IMR-90 (cell line): ENCODE measurements around the gene CLEC17A. TPM values are rescaled to one million over a fixed set of nuclear protein-coding genes. Genes with fewer than 3 reads are reported as not detected.

Source experiments
- ATAC-seq: fragments of 200-7000 bp; cut with Tn5 transposase; 2 replicates; pipeline ENCODE4 v1.9.1; 2020; ENCODE audit warnings: low read depth, mild to moderate bottlenecking, moderate library complexity
- BruUV-seq: library from RNA; stranded (reverse); fragments of 400-500 nt; replicated peaks from 2 replicates; lab custom pipeline; 2021; lab: Mats Ljungman, UMichigan
- CTCF ChIA-PET: fragments of 300-600 bp; formaldehyde crosslinking; extraction: SDS; loops from one replicate; lab custom pipeline; 2021; ENCODE audit warnings: antibody characterized with exemption; lab: Yijun Ruan, JAX
- POLR2A ChIA-PET: fragments of 300-600 bp; sonication (Branson Sonifier 250); formaldehyde crosslinking; loops from one replicate; lab custom pipeline; 2022; ENCODE audit warnings: antibody characterized with exemption; ENCODE audit not compliant: unreplicated experiment; lab: Charles Lee
- DNase-seq: peaks from one replicate; pipeline ENCODE4 v3.0.0; 2013
- H2AFZ ChIP-seq: replicated peaks from 2 replicates; pipeline ENCODE3; 2013; ENCODE audit warnings: low read length, mild to moderate bottlenecking; ENCODE audit not compliant: poor library complexity
- H2AK5ac ChIP-seq: 2 replicates; pipeline ENCODE4 v1.6.1; 2013; ENCODE audit warnings: low read depth, low read length, inconsistent platforms
- H2AK9ac ChIP-seq: replicated peaks from 2 replicates; pipeline ENCODE3; 2013; ENCODE audit warnings: mild to moderate bottlenecking, low read depth, low read length, moderate library complexity; ENCODE audit not compliant: poor library complexity
- H2BK120ac ChIP-seq: 2 replicates; pipeline ENCODE4 v1.6.1; 2013; ENCODE audit warnings: low read depth, low read length, inconsistent platforms
- H2BK15ac ChIP-seq: 3 replicates; pipeline ENCODE4 v1.6.1; 2013; ENCODE audit warnings: low read depth, low read length, inconsistent platforms
- H2BK20ac ChIP-seq: 2 replicates; pipeline ENCODE4 v1.6.1; 2013; ENCODE audit warnings: low read depth, mild to moderate bottlenecking, inconsistent platforms, low read length, moderate library complexity
- H2BK5ac ChIP-seq: 2 replicates; pipeline ENCODE4 v1.6.1; 2013; ENCODE audit warnings: mild to moderate bottlenecking, low read depth, low read length, inconsistent platforms; ENCODE audit not compliant: poor library complexity, severe bottlenecking
- H3K14ac ChIP-seq: replicated peaks from 2 replicates; pipeline ENCODE4 v1.6.1; 2013; ENCODE audit warnings: low read depth, low read length, inconsistent platforms
- H3K18ac ChIP-seq: 2 replicates; pipeline ENCODE4 v1.6.1; 2013; ENCODE audit warnings: low read depth, low read length, control low read depth
- H3K23ac ChIP-seq: 2 replicates; pipeline ENCODE4 v1.6.1; 2013; ENCODE audit warnings: low read depth, low read length, inconsistent platforms
- H3K27ac ChIP-seq: 2 replicates; pipeline ENCODE4 v1.5.1; 2013; ENCODE audit warnings: mild to moderate bottlenecking, control low read depth, low read length; ENCODE audit not compliant: insufficient read depth
- H3K27me3 ChIP-seq: 2 replicates; pipeline ENCODE4 v1.6.1; 2013; ENCODE audit warnings: low read length; ENCODE audit not compliant: control insufficient read depth, insufficient read depth
- H3K36me3 ChIP-seq: 2 replicates; pipeline ENCODE4 v1.6.1; 2013; ENCODE audit warnings: low read length, mixed read lengths; ENCODE audit not compliant: control insufficient read depth, insufficient read depth
- H3K4ac ChIP-seq: 2 replicates; pipeline ENCODE4 v1.6.1; 2013; ENCODE audit warnings: low read depth, low read length, inconsistent platforms
- H3K4me1 ChIP-seq: 2 replicates; pipeline ENCODE4 v1.6.1; 2013; ENCODE audit warnings: low read length, mixed read lengths; ENCODE audit not compliant: control insufficient read depth, insufficient read depth
- H3K4me2 ChIP-seq: 2 replicates; pipeline ENCODE4 v1.6.1; 2013; ENCODE audit warnings: low read depth, mild to moderate bottlenecking, control low read depth, low read length, moderate library complexity
- H3K4me3 ChIP-seq: 2 replicates; pipeline ENCODE4 v1.5.1; 2013; ENCODE audit warnings: low read depth, mild to moderate bottlenecking, control low read depth, low read length, moderate library complexity; ENCODE audit not compliant: insufficient read depth
- H3K56ac ChIP-seq: 2 replicates; pipeline ENCODE4 v1.6.1; 2013; ENCODE audit warnings: low read length, inconsistent platforms; ENCODE audit not compliant: insufficient read depth; ENCODE audit errors: extremely low read depth
- H3K79me1 ChIP-seq, 2 experiments: 2 replicates each; pipeline ENCODE4 v1.6.1; 2013; ENCODE audit warnings: low read length in 2 of 2, inconsistent platforms in 1 of 2, low read depth in 1 of 2
- H3K9ac ChIP-seq: 2 replicates; pipeline ENCODE4 v1.6.1; 2013; ENCODE audit warnings: low read depth, low read length, control low read depth
- H3K9me1 ChIP-seq: 2 replicates; pipeline ENCODE4 v1.6.1; 2013; ENCODE audit warnings: low read length, inconsistent platforms; ENCODE audit not compliant: insufficient read depth
- H3K9me3 ChIP-seq: 2 replicates; pipeline ENCODE4 v1.6.1; 2013; ENCODE audit warnings: low read length; ENCODE audit not compliant: control insufficient read depth, insufficient read depth
- H4K20me1 ChIP-seq: 2 replicates; pipeline ENCODE4 v1.6.1; 2013; ENCODE audit warnings: low read length, inconsistent platforms; ENCODE audit not compliant: insufficient read depth
- H4K5ac ChIP-seq: 2 replicates; pipeline ENCODE4 v1.6.1; 2013; ENCODE audit warnings: mild to moderate bottlenecking, low read depth, low read length, control low read depth
- H4K8ac ChIP-seq, 2 experiments: 2 replicates each; pipeline ENCODE4 v1.6.1; 2013; ENCODE audit warnings: low read depth in 2 of 2, low read length in 2 of 2, control low read depth in 1 of 2, inconsistent platforms in 1 of 2
- H4K91ac ChIP-seq: 2 replicates; pipeline ENCODE4 v1.6.1; 2013; ENCODE audit warnings: low read depth, low read length, inconsistent platforms; ENCODE audit not compliant: insufficient read depth
- FOS ChIP-seq: fragments of 150-350 bp; IDR thresholded peaks from 2 replicates; pipeline ENCODE4 v1.6.1; 2016; ENCODE audit warnings: low read depth, low read length
- NFE2L2 ChIP-seq: fragments of 150-350 bp; IDR thresholded peaks from 2 replicates; pipeline ENCODE4 v1.6.1; 2016; ENCODE audit warnings: low read depth, mild to moderate bottlenecking, low read length
- RFX5 ChIP-seq: IDR thresholded peaks from 2 replicates; pipeline ENCODE4 v1.8.0; 2012; ENCODE audit warnings: low read depth, mild to moderate bottlenecking, low read length, moderate library complexity
- WGBS, 2 experiments: methylation state at CpG; one replicate each; pipeline versions ENCODE4 v1.1.5 to v1.1.7; 2013; ENCODE audit warnings: missing lambda C conversion rate in 2 of 2; ENCODE audit not compliant: insufficient read length in 1 of 2; ENCODE audit errors: extremely low coverage in 2 of 2; 5-methylcytosine and 5-hydroxymethylcytosine counted together
- dilution Hi-C: fragments of 300-500 bp; cut with HindIII; formaldehyde crosslinking; loops from one replicate; pipeline ENCODE4 v1.14.3; 2018; ENCODE audit warnings: low sequenced_read_pairs; ENCODE audit not compliant: unreplicated experiment
- in situ Hi-C: fragments of 300-500 bp; cut with MboI; formaldehyde crosslinking; loops from 3 replicates; pipeline ENCODE4 v1.14.3; 2019; ENCODE audit warnings: low sequenced_read_pairs, inconsistent platforms, mixed read lengths
- intact Hi-C: fragments of 100-400 bp; cut with micrococcal nuclease; formaldehyde crosslinking; loops from 2 replicates; pipeline ENCODE4 v1.10.0; 2022
- polyA plus RNA-seq, 3 experiments: library from polyadenylated mRNA; depleted of rRNA; stranded (reverse); fragments of >200 nt; gene quantifications; 2 replicates each; pipeline ENCODE4 v1.2.3, GENCODE V29; 2012; ENCODE audit warnings: low replicate concordance in 1 of 3
- total RNA-seq: library from RNA; depleted of rRNA; stranded (reverse); fragments of >200 nt; gene quantifications from 2 replicates; pipeline ENCODE4 v1.2.3, GENCODE V29; 2012

The CLEC17A gene
- total and polyA plus RNA-seq, 2 of the 4 experiments (the other 2 are of a cell fraction), result 0.05 TPM; not detected in 1

DNA sequence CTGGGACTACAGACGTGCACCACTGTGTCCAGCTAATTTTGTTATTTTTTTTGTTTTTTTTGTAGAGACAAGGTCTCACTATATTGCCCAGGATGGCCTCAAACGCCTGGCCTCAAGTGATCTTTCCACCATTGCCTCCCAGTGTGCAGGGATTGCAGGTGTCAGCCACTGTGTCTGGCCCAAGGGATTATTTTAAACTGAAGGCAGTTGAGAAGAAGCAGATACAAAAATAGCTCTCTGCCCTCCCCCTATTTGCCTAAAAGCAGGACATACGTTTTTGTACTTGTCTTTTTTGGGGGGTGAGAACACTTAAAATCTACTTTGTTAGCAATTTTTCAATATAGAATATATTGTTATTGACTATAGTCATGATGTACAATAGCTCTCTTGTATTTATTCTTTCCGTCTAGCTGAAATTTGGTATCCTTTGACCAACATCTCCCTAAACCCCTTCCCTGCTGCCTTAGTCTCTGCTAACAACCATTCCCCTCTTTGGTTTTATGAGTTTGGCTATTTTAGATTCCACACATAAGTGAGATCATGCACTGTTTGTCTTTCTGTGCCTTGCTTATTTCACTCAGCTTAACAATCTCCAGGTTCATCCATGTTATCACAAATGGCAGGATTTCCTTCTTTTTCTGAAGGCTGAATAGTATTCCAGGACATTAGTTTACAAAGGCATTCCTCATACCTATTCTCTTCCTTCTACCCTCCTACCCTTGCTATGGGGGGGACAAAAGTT, 56.8 kb downstream of the CLEC17A start:
- H3K4me3 ChIP-seq, result no peak overlapping the region
- ATAC-seq, result no peak
- no peak overlapping the region for H3K9ac ChIP-seq
- no peak for DNase-seq
- H2BK120ac ChIP-seq, result no peak overlapping the region
- no peak overlapping the region for H2AFZ ChIP-seq
- no peaks in the 10 kb centered on the region for H4K20me1 ChIP-seq
- no peak overlapping the region for H2BK20ac ChIP-seq
- H3K18ac ChIP-seq, result no peak overlapping the region
- no peak overlapping the region for H2AK5ac ChIP-seq
- no peaks in the 10 kb centered on the region for H3K9me1 ChIP-seq
- H3K23ac ChIP-seq, result no peak overlapping the region
- H2AK9ac ChIP-seq, result no peak overlapping the region
- no peaks in the 10 kb centered on the region for H3K36me3 ChIP-seq
- H4K91ac ChIP-seq, result no peak overlapping the region
- no peak overlapping the region for H3K4me2 ChIP-seq
- no peak overlapping the region for H3K27ac ChIP-seq
- CTCF ChIA-PET, result no interaction called here
- H3K79me1 ChIP-seq, result no peaks in the 10 kb centered on the region
- dilution Hi-C loops (no loop called here), intact Hi-C loops (no loop called here), in situ Hi-C loops (no loop called here)
- no peak overlapping the region for H3K14ac ChIP-seq
- H4K8ac ChIP-seq, result no peak overlapping the region
- no peaks in the 10 kb centered on the region; the same call in 1 of the 2 replicates for H3K9me3 ChIP-seq
- BruUV-seq, result no TSS peak
- no peak overlapping the region for H2BK15ac ChIP-seq
- POLR2A ChIA-PET, result no interaction called here
- no peaks in the 10 kb centered on the region for H3K4me1 ChIP-seq
- H4K5ac ChIP-seq, result no peak overlapping the region
- TF ChIP-seq FOS (no peak), RFX5 (no peak), NFE2L2 (no peak)
- no peak overlapping the region for H2BK5ac ChIP-seq
- no peak overlapping the region for H3K4ac ChIP-seq
- H3K56ac ChIP-seq, result no peak overlapping the region
- WGBS, 2 experiments, result no CpG with 5 or more reads among the region's 4 CpGs
- H3K27me3 ChIP-seq, result no peaks in the 10 kb centered on the region
